PC-3 (cell line): ENCODE results near the gene PLEKHH3. TPM values are rescaled to one million over a fixed set of nuclear protein-coding genes. Genes with fewer than 3 reads are reported as not detected.
"Not testable (repeated sequence)": the region's sequence is repeated elsewhere in the genome, so short reads cannot be mapped to it uniquely, and the experiment has no call there.

ENCODE experiments used
- ATAC-seq: fragments of 200-7000 bp; cut with Tn5 transposase; 2 replicates; pipeline ENCODE4 v1.9.1; 2020; ENCODE audit warnings: mild to moderate bottlenecking, moderate library complexity
- BruUV-seq: library from RNA; stranded (reverse); fragments of 400-500 nt; replicated peaks from 2 replicates; lab custom pipeline; 2021; lab: Mats Ljungman, UMichigan
- CTCF ChIA-PET: fragments of 300-600 bp; sonication (Branson Sonifier 250); formaldehyde crosslinking; loops from one replicate; lab custom pipeline; 2022; ENCODE audit warnings: antibody characterized with exemption; lab: Charles Lee
- POLR2A ChIA-PET: fragments of 300-600 bp; sonication (Branson Sonifier 250); formaldehyde crosslinking; loops from one replicate; lab custom pipeline; 2022; ENCODE audit warnings: antibody characterized with exemption; ENCODE audit not compliant: unreplicated experiment; lab: Charles Lee
- DNase-seq: peaks from one replicate; pipeline ENCODE4 v3.0.0-alpha.2; 2015
- H2AFZ ChIP-seq: fragments of 300-600 bp; sonication (generic); 2 replicates; pipeline ENCODE4 v1.6.0; 2016; ENCODE audit warnings: antibody characterized with exemption, low read length
- H3F3A ChIP-seq: fragments of 300-600 bp; sonication (generic); one replicate; pipeline ENCODE4 v1.6.0; 2017; ENCODE audit warnings: antibody characterized with exemption, low read length, control low read depth, mild to moderate bottlenecking; ENCODE audit not compliant: unreplicated experiment
- H3K27ac ChIP-seq: fragments of 300-600 bp; sonication (generic); 2 replicates; pipeline ENCODE4 v1.5.1; 2016; ENCODE audit warnings: mild to moderate bottlenecking, low read length
- H3K27me3 ChIP-seq: fragments of 300-600 bp; sonication (generic); 2 replicates; pipeline ENCODE4 v1.6.1; 2016; ENCODE audit warnings: low read length, mixed read lengths
- H3K36me3 ChIP-seq: fragments of 300-600 bp; sonication (generic); 2 replicates; pipeline ENCODE4 v1.6.1; 2016; ENCODE audit warnings: low read depth, mixed run types, low read length, mixed read lengths
- H3K4me1 ChIP-seq: fragments of 300-600 bp; sonication (generic); 2 replicates; pipeline ENCODE4 v1.5.1; 2016; ENCODE audit warnings: low read length; ENCODE audit not compliant: insufficient read depth
- H3K4me2 ChIP-seq: fragments of 300-600 bp; sonication (generic); 2 replicates; pipeline ENCODE4 v1.6.0; 2016; ENCODE audit warnings: low read length
- H3K4me3 ChIP-seq: fragments of 300-600 bp; sonication (generic); 2 replicates; pipeline ENCODE4 v1.5.1; 2016; ENCODE audit warnings: mild to moderate bottlenecking, low read length, mixed read lengths
- H3K79me2 ChIP-seq: fragments of 300-600 bp; sonication (generic); 2 replicates; pipeline ENCODE4 v1.6.1; 2017; ENCODE audit warnings: low read length, mixed read lengths
- H3K9ac ChIP-seq: fragments of 300-600 bp; sonication (generic); 2 replicates; pipeline ENCODE4 v1.6.0; 2016; ENCODE audit warnings: mild to moderate bottlenecking, low read length
- H3K9me2 ChIP-seq: fragments of 300-600 bp; sonication (generic); replicated peaks from 2 replicates; pipeline ENCODE4 v1.6.1; 2016; ENCODE audit warnings: mixed run types, low read length, mixed read lengths
- H3K9me3 ChIP-seq: fragments of 300-600 bp; sonication (generic); 2 replicates; pipeline ENCODE4 v1.6.1; 2016; ENCODE audit warnings: low read length, mixed read lengths
- H4K20me1 ChIP-seq: fragments of 300-600 bp; sonication (generic); 2 replicates; pipeline ENCODE4 v1.6.1; 2016; ENCODE audit warnings: low read length, mixed read lengths
- EZH2 ChIP-seq: fragments of 300-600 bp; sonication (generic); IDR thresholded peaks from one replicate; pipeline ENCODE4 v1.6.1; 2017; ENCODE audit warnings: antibody characterized with exemption, mild to moderate bottlenecking, low read length; ENCODE audit not compliant: unreplicated experiment
- EZH2phosphoT487 ChIP-seq: fragments of 300-600 bp; sonication (generic); IDR thresholded peaks from 2 replicates; pipeline ENCODE4 v1.6.1; 2018; ENCODE audit warnings: mild to moderate bottlenecking, antibody characterized with exemption, low read length, borderline replicate concordance
- intact Hi-C: fragments of 100-400 bp; cut with micrococcal nuclease; formaldehyde crosslinking; loops from 2 replicates; pipeline ENCODE4 v1.9.0; 2023
- total RNA-seq: library from RNA; depleted of rRNA; stranded (reverse); fragments of >200 nt; gene quantifications from 2 replicates; pipeline ENCODE4 v1.2.3, GENCODE V29; 2014
- TF ChIP-seq, protein P1 (sequence below): fragments of 300-600 bp; sonication (generic); conservative IDR thresholded peaks from 2 replicates; pipeline ENCODE4 v1.5.1; 2017; ENCODE audit warnings: antibody characterized with exemption, low read depth, mild to moderate bottlenecking, low read length

PLEKHH3 gene
- total RNA-seq, 1 experiment from 2014 or later: 20.1 TPM

DNA sequence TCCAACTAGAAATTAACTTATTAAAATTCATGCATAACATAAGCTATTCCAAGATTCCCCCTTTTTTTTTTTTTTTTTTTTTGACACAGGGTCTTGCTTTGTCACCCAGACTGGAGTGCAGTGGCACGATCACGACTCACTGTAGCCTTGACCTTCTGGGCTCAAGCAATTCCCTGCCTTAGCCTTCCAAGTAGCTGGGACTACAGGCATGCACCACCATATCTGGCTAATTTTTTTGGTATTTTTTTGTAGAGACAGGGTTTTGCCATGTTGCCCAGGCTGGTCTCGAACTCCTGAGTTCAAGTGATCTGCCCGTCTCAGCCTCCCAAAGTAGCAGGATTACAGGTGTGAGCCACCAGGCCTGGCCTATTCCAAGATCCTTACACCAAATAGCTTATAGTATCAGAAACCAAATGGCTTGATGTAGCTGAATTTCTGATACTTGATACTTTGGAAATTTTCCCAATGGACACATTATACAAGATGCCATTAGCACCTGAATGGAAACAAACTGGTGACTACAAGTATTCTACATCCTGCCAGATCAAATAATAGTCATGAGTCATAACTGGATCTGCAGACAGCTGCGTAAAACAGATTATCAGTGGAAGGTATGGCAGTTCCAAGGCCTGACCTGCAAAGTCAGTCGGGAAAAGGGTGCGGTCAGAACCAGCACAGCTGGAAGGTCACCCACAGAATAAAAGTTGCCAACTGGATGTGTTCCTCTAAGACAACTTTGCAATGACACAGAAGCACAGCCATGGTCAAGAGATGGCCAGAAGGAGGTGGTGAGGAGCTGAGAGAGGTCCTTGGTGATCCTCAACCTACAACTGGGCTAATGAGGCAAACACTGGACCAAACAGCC is 52.8 kb downstream of the PLEKHH3 start:
- H3K9ac ChIP-seq: no peak overlapping the region
- DNase-seq (peak; percentile 91), ATAC-seq (peak; percentile 98)
- H3K9me2 ChIP-seq: no peaks in the 10 kb centered on the region
- intact Hi-C loops: loop anchor here (2.0 kb wide), 2 partner anchors 37 to 55 kb away; no protein-coding TSS in a partner anchor
- BruUV-seq: no TSS peak
- no peaks in the 10 kb centered on the region for H3K9me3 ChIP-seq
- 0 out of 2 replicates have a peak overlapping the region, but pooled peaks have one; percentile 4 for H3K4me2 ChIP-seq
- H3K27ac ChIP-seq: peak overlapping the region; percentile 28
- peaks cover 12% of the 10 kb centered on the region for H3K4me1 ChIP-seq
- no peak overlapping the region for H3K4me3 ChIP-seq
- CTCF ChIA-PET: interaction anchor here (1.0 to 1.3 kb wide), 2 partner anchors 15 to 59 kb away, joined by 4 to 5 read pairs; partner anchors contain the start of genes RETREG3 and TUBG1
- H4K20me1 ChIP-seq: no peaks in the 10 kb centered on the region
- H3F3A ChIP-seq: no peaks in the 10 kb centered on the region
- no peaks in the 10 kb centered on the region for H3K79me2 ChIP-seq
- TF ChIP-seq EZH2phosphoT487: no peak
- TF ChIP-seq, protein P1, sequence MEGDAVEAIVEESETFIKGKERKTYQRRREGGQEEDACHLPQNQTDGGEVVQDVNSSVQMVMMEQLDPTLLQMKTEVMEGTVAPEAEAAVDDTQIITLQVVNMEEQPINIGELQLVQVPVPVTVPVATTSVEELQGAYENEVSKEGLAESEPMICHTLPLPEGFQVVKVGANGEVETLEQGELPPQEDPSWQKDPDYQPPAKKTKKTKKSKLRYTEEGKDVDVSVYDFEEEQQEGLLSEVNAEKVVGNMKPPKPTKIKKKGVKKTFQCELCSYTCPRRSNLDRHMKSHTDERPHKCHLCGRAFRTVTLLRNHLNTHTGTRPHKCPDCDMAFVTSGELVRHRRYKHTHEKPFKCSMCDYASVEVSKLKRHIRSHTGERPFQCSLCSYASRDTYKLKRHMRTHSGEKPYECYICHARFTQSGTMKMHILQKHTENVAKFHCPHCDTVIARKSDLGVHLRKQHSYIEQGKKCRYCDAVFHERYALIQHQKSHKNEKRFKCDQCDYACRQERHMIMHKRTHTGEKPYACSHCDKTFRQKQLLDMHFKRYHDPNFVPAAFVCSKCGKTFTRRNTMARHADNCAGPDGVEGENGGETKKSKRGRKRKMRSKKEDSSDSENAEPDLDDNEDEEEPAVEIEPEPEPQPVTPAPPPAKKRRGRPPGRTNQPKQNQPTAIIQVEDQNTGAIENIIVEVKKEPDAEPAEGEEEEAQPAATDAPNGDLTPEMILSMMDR: peak; percentile 24; the same call in 1 of the 2 replicates
- POLR2A ChIA-PET: interaction anchor here (1.0 kb wide), 2 partner anchors 15 to 37 kb away, joined by 4 to 5 read pairs; partner anchors contain the start of genes RETREG3 and TUBG1
- no peaks in the 10 kb centered on the region for H3K27me3 ChIP-seq
- no peaks in the 10 kb centered on the region for H3K36me3 ChIP-seq
- no peak overlapping the region for H2AFZ ChIP-seq

DNA sequence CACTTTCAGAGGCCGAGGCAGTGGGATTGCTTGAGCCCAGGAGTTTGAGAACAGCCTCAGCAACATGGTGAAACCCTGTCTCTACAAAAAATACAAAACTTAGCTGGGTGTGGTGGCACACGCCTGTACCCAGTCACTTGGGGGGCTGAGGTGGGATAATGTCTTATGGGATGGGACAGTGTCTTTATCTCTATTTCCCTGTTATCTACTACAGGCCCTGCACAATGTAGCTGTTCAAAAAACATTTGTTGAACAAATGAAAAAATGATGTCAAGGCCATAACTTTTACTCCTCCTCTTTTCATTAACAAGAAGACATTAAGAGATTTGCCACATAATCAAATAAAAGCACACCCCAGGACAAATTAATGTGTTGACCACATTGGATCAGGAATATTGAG is 53.5 kb downstream of the PLEKHH3 start:
- DNase-seq (no peak), ATAC-seq (no peak)
- Histone ChIP-seq H3F3A (no peaks in the 10 kb centered on the region), H3K79me2 (no peaks in the 10 kb centered on the region), H3K4me1 (peaks cover 18% of the 10 kb centered on the region), H2AFZ (no peak overlapping the region), H4K20me1 (no peaks in the 10 kb centered on the region), H3K27ac (no peak overlapping the region), H3K36me3 (no peaks in the 10 kb centered on the region), H3K9me3 (no peaks in the 10 kb centered on the region), H3K9ac (no peak overlapping the region), H3K4me2 (no peak overlapping the region), H3K9me2 (no peaks in the 10 kb centered on the region), H3K27me3 (no peaks in the 10 kb centered on the region), H3K4me3 (no peak overlapping the region)
- POLR2A ChIA-PET: interaction anchor here (1.0 kb wide), 2 partner anchors 14 to 38 kb away, joined by 4 to 5 read pairs; partner anchors contain the start of genes RETREG3 and TUBG1
- CTCF ChIA-PET: interaction anchor here (1.0 kb wide), 1 partner anchor 60 kb away, joined by 4 read pairs; no protein-coding TSS in a partner anchor
- BruUV-seq: no TSS peak
- no peak for TF ChIP-seq EZH2phosphoT487
- TF ChIP-seq, protein P1: no peak
- TF ChIP-seq EZH2: no peak
- intact Hi-C loops: no loop called here

DNA sequence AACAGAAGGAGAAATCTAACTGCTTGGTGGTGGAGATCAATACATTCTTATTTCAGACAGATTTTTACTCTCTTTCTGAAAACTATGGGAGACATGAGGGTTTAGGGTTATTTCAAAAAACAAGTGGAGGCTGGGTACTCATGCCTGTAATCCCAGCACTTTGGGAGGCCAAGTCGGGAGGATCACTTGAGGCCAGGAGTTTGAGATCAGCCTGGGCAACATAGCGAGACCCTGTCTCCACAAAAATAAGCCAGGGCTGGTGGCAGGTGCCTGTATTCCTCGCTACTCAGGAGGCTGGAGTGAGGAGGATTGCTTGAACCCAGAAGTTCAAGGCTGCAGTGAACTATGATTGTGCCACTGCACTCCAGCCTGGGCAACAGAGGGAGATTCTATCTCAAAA is 54.8 kb downstream of the PLEKHH3 start:
- H3K27me3 ChIP-seq, H3K9me3 ChIP-seq, BruUV-seq, POLR2A ChIA-PET, H3F3A ChIP-seq, H3K36me3 ChIP-seq, ATAC-seq, H3K4me3 ChIP-seq, CTCF ChIA-PET, H3K4me2 ChIP-seq, H3K27ac ChIP-seq, H3K9ac ChIP-seq, intact Hi-C loops, DNase-seq, H3K79me2 ChIP-seq, H3K9me2 ChIP-seq, H4K20me1 ChIP-seq, H2AFZ ChIP-seq: not testable (repeated sequence)
- peaks cover 21% of the 10 kb centered on the region for H3K4me1 ChIP-seq
